NCI-H187 (cell line): ENCODE data around the gene WDR27.
A peak's percentile ranks its signal among the peaks of the same experiment; 100 is the strongest.
"Not testable (repeated sequence)": the region's sequence is repeated elsewhere in the genome, so short reads cannot be mapped to it uniquely, and the experiment has no call there.

Experiments
- DNase-seq, 2 experiments: peaks; one replicate each; lab custom pipeline; 2025; lab: John Stamatoyannopoulos, UW

The WDR27 gene

GRCh38 chr6:169479783-169480495 lies 221.9 kb downstream of the WDR27 start:
- no peak for DNase-seq

GRCh38 chr6:169474362-169474761 lies 227.5 kb downstream of the WDR27 start:
- DNase-seq: no peak

- no peak for DNase-seq
Measured at GRCh38 chr6:169473663-169474062, 228.2 kb downstream of the WDR27 start.

- no peak for DNase-seq
Measured at GRCh38 chr6:169472786-169473416, 228.9 kb downstream of the WDR27 start.

GRCh38 chr6:169470790-169471189 lies 231.0 kb downstream of the WDR27 start:
- DNase-seq: no peak

- DNase-seq: no peak
Measured at GRCh38 chr6:169469028-169469427, 232.8 kb downstream of the WDR27 start.

- DNase-seq: not testable (repeated sequence)
Measured at GRCh38 chr6:169467755-169468154, 234.1 kb downstream of the WDR27 start.

- not testable (repeated sequence) for DNase-seq
Measured at GRCh38 chr6:169466256-169466655, 235.6 kb downstream of the WDR27 start.

- no peak for DNase-seq
Measured at GRCh38 chr6:169457762-169458161, 244.1 kb downstream of the WDR27 start.

- DNase-seq: no peak
Measured at GRCh38 chr6:169456840-169457239, 245.0 kb downstream of the WDR27 start.

GRCh38 chr6:169455470-169455869 lies 246.4 kb downstream of the WDR27 start:
- no peak for DNase-seq

- DNase-seq: no peak
Measured at GRCh38 chr6:169454872-169455204, 247.0 kb downstream of the WDR27 start.

GRCh38 chr6:169454204-169454871 lies 247.5 kb downstream of the WDR27 start:
- no peak for DNase-seq

- no peak for DNase-seq
Measured at GRCh38 chr6:169452869-169453620, 248.8 kb downstream of the WDR27 start.

- no peak for DNase-seq
Measured at GRCh38 chr6:169452117-169452868, 249.5 kb downstream of the WDR27 start.

GRCh38 chr6:169451065-169451838 lies 250.6 kb downstream of the WDR27 start:
- no peak for DNase-seq

- no peak for DNase-seq
Measured at GRCh38 chr6:169450097-169450496, 251.7 kb downstream of the WDR27 start.

- no peak for DNase-seq
Measured at GRCh38 chr6:169449221-169449620, 252.6 kb downstream of the WDR27 start.

- peak; percentile 43 to 51 for DNase-seq
Measured at GRCh38 chr6:169445661-169446581, 255.9 kb downstream of the WDR27 start.

GRCh38 chr6:169445227-169445626 lies 256.6 kb downstream of the WDR27 start:
- DNase-seq: no peak
